H9 (cell line): ENCODE measurements around the gene CARD11. TPM values are rescaled to one million over a fixed set of nuclear protein-coding genes. Genes with fewer than 3 reads are reported as not detected.

Source experiments
- DNase-seq: peaks from one replicate; pipeline ENCODE4 v3.0.0-alpha.2; 2017
- H2AFZ ChIP-seq: one replicate; pipeline ENCODE4 v1.6.1; 2013; ENCODE audit warnings: mild to moderate bottlenecking, low read length, control low read depth, moderate library complexity
- H2AK5ac ChIP-seq: 2 replicates; pipeline ENCODE4 v1.6.1; 2013; ENCODE audit warnings: low read length, control low read depth, mixed read lengths; ENCODE audit not compliant: insufficient read length
- H2BK120ac ChIP-seq: one replicate; pipeline ENCODE4 v1.6.1; 2013; ENCODE audit warnings: low read depth, mild to moderate bottlenecking, low read length, control low read depth, inconsistent platforms; ENCODE audit not compliant: poor library complexity, severe bottlenecking
- H2BK12ac ChIP-seq: 2 replicates; pipeline ENCODE4 v1.6.1; 2013; ENCODE audit warnings: low read length, control low read depth, mixed read lengths, low read depth; ENCODE audit not compliant: insufficient read length
- H2BK15ac ChIP-seq: 2 replicates; pipeline ENCODE4 v1.6.1; 2013; ENCODE audit warnings: low read depth, low read length, control low read depth
- H2BK20ac ChIP-seq: one replicate; pipeline ENCODE4 v1.6.1; 2013; ENCODE audit warnings: low read depth, mild to moderate bottlenecking, low read length, control low read depth, inconsistent platforms; ENCODE audit not compliant: poor library complexity, severe bottlenecking
- H2BK5ac ChIP-seq: 2 replicates; pipeline ENCODE4 v1.6.1; 2013; ENCODE audit warnings: low read length, control low read depth, mixed read lengths; ENCODE audit not compliant: insufficient read length
- H3K14ac ChIP-seq: 2 replicates; pipeline ENCODE4 v1.6.1; 2013; ENCODE audit warnings: low read length, control low read depth; ENCODE audit not compliant: insufficient read depth
- H3K18ac ChIP-seq: 2 replicates; pipeline ENCODE4 v1.6.1; 2013; ENCODE audit warnings: low read depth, mild to moderate bottlenecking, mixed read lengths, low read length, control low read depth; ENCODE audit not compliant: insufficient read length
- H3K23ac ChIP-seq: 2 replicates; pipeline ENCODE4 v1.6.1; 2013; ENCODE audit warnings: low read length, control low read depth, mixed read lengths, low read depth; ENCODE audit not compliant: insufficient read length
- H3K23me2 ChIP-seq: 2 replicates; pipeline ENCODE4 v1.6.1; 2013; ENCODE audit warnings: low read depth, mild to moderate bottlenecking, mixed read lengths, low read length, control low read depth; ENCODE audit not compliant: insufficient read length, poor library complexity, severe bottlenecking
- H3K27ac ChIP-seq: 2 replicates; pipeline ENCODE4 v1.5.1; 2013; ENCODE audit warnings: low read length, control low read depth, mixed read lengths, low read depth; ENCODE audit not compliant: insufficient read length
- H3K27me3 ChIP-seq: 2 replicates; pipeline ENCODE4 v1.6.1; 2013; ENCODE audit warnings: low read length, control low read depth, inconsistent platforms; ENCODE audit not compliant: insufficient read depth
- H3K4ac ChIP-seq: 2 replicates; pipeline ENCODE4 v1.6.1; 2013; ENCODE audit warnings: low read depth, mild to moderate bottlenecking, control low read depth, inconsistent platforms, low read length, moderate library complexity
- H3K4me1 ChIP-seq: 2 replicates; pipeline ENCODE4 v1.6.1; 2013; ENCODE audit warnings: low read length, control low read depth, inconsistent platforms; ENCODE audit not compliant: insufficient read depth
- H3K4me2 ChIP-seq: 2 replicates; pipeline ENCODE4 v1.6.1; 2013; ENCODE audit warnings: low read length, control low read depth, mixed read lengths; ENCODE audit not compliant: insufficient read length, insufficient read depth
- H3K56ac ChIP-seq: 2 replicates; pipeline ENCODE4 v1.6.1; 2013; ENCODE audit warnings: low read depth, mild to moderate bottlenecking, mixed read lengths, low read length, control low read depth; ENCODE audit not compliant: insufficient read length
- H3K79me1 ChIP-seq: 2 replicates; pipeline ENCODE4 v1.6.1; 2013; ENCODE audit warnings: low read depth, mild to moderate bottlenecking, moderate library complexity, low read length, control low read depth, inconsistent platforms; ENCODE audit not compliant: insufficient read depth, poor library complexity, severe bottlenecking
- H3K79me2 ChIP-seq: 2 replicates; pipeline ENCODE4 v1.6.1; 2013; ENCODE audit warnings: low read length, control low read depth, inconsistent platforms; ENCODE audit not compliant: insufficient read depth
- H3K9ac ChIP-seq: 2 replicates; pipeline ENCODE4 v1.6.1; 2013; ENCODE audit warnings: low read length, control low read depth, mixed read lengths; ENCODE audit not compliant: insufficient read length; ENCODE audit errors: extremely low read depth
- H3K9me3 ChIP-seq: one replicate; pipeline ENCODE4 v1.6.1; 2013; ENCODE audit warnings: low read depth, low read length, inconsistent platforms; ENCODE audit not compliant: control insufficient read depth
- H3T11ph ChIP-seq: one replicate; pipeline ENCODE4 v1.6.1; 2013; ENCODE audit warnings: mild to moderate bottlenecking, low read length, control low read depth, inconsistent platforms
- H4K20me1 ChIP-seq: one replicate; pipeline ENCODE4 v1.6.1; 2013; ENCODE audit not compliant: control insufficient read depth, insufficient read length, insufficient read depth
- H4K5ac ChIP-seq: 2 replicates; pipeline ENCODE4 v1.6.1; 2013; ENCODE audit warnings: low read depth, mild to moderate bottlenecking, mixed read lengths, low read length, control low read depth; ENCODE audit not compliant: insufficient read length
- H4K8ac ChIP-seq: replicated peaks from 2 replicates; pipeline ENCODE4 v1.6.1; 2013; ENCODE audit warnings: low read length, control low read depth, mixed read lengths, low read depth; ENCODE audit not compliant: insufficient read length
- H4K91ac ChIP-seq: 2 replicates; pipeline ENCODE4 v1.6.1; 2013; ENCODE audit warnings: low read depth, mild to moderate bottlenecking, moderate library complexity, mixed read lengths, low read length, control low read depth; ENCODE audit not compliant: insufficient read length
- H3K27ac Mint-ChIP-seq, 3 experiments: 2 replicates in 2 of 3; 3 replicates in 1 of 3; pipeline ENCODE4 v1.8.0; 2020 to 2021; ENCODE audit warnings: mixed read lengths in 3 of 3, mild to moderate bottlenecking in 1 of 3, moderate library complexity in 1 of 3
- H3K27me3 Mint-ChIP-seq: 2 replicates; pipeline ENCODE4 v1.8.0; 2021; ENCODE audit warnings: low read depth, mild to moderate bottlenecking, moderate library complexity, mixed read lengths
- H3K36me3 Mint-ChIP-seq, 3 experiments: 2 replicates in 2 of 3; 3 replicates in 1 of 3; pipeline ENCODE4 v1.8.0; 2020 to 2021; ENCODE audit warnings: low read depth in 3 of 3, mixed read lengths in 3 of 3; ENCODE audit not compliant: insufficient read depth in 1 of 3
- H3K4me1 Mint-ChIP-seq, 2 experiments: 2 replicates each; pipeline ENCODE4 v1.8.0; 2020; ENCODE audit warnings: mixed read lengths in 2 of 2
- H3K4me3 Mint-ChIP-seq, 2 experiments: 2 replicates in 1 of 2; 3 replicates in 1 of 2; pipeline ENCODE4 v1.8.0; 2020 to 2021; ENCODE audit warnings: mild to moderate bottlenecking in 2 of 2, mixed read lengths in 2 of 2, moderate library complexity in 1 of 2
- H3K9me3 Mint-ChIP-seq, 2 experiments: 2 replicates in 1 of 2; 3 replicates in 1 of 2; pipeline ENCODE4 v1.8.0; 2020; ENCODE audit warnings: mild to moderate bottlenecking in 2 of 2, mixed read lengths in 2 of 2, moderate library complexity in 1 of 2
- WGBS: extraction: QIAGEN DNeasy Blood & Tissue Kit; methylation state at CpG from one replicate; pipeline ENCODE4 v1.1.7; 2013; ENCODE audit warnings: missing lambda C conversion rate, low lambda C conversion rate, mixed read lengths; ENCODE audit not compliant: insufficient read length; ENCODE audit errors: extremely low coverage; 5-methylcytosine and 5-hydroxymethylcytosine counted together
- total RNA-seq: library from RNA; stranded (reverse); gene quantifications from 2 replicates; pipeline ENCODE4 v1.2.1, GENCODE V29; 2021
- TF ChIP-seq, protein P1 (sequence below): fragments of 200-600 bp; sonication (generic); conservative IDR thresholded peaks from 3 replicates; pipeline ENCODE4 v1.8.0; 2021; ENCODE audit warnings: antibody characterized with exemption, mild to moderate bottlenecking

CARD11 gene
- total RNA-seq, 1 experiment from 2014 or later: 20.0 TPM

DNA sequence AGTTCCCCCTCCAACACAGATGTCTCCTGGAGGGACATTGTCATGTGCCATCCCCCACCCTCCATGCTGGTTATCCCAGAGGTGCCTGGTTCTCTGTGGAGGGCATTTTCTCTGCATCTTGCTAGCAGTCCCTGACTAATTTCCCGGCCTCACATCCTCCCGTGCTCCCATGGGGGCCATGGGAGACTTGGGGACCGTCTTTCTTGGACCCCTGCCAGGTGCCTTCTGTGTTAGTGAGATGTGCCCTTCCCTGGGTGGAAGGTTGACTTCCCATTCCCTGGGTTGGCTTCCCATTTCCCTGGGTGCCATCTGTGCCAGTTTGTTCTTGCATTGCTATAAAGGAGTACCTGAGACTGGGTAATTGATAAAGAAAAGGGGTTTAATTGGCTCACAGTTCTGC lies 177.1 kb downstream of the CARD11 start:
- DNase-seq: no peak
- no peaks in the 10 kb centered on the region for H3K9me3 Mint-ChIP-seq
- no peak overlapping the region for H4K8ac ChIP-seq
- H3K9ac ChIP-seq: no peak overlapping the region
- H3K56ac ChIP-seq: no peak overlapping the region
- H2BK120ac ChIP-seq: no peak overlapping the region
- no peak overlapping the region for H2BK12ac ChIP-seq
- whole genome bisulfite sequencing: no CpG with 5 or more reads among the region's 3 CpGs
- no peak overlapping the region for H2BK15ac ChIP-seq
- H2BK20ac ChIP-seq: no peak overlapping the region
- no peaks in the 10 kb centered on the region for H3K27me3 Mint-ChIP-seq
- no peak overlapping the region for H3K4me2 ChIP-seq
- H3K9me3 ChIP-seq: no peaks in the 10 kb centered on the region
- H3K79me1 ChIP-seq: no peaks in the 10 kb centered on the region
- H3K4ac ChIP-seq: no peak overlapping the region
- no peak overlapping the region for H3K27ac ChIP-seq
- H3T11ph ChIP-seq: no peak overlapping the region
- H3K4me3 Mint-ChIP-seq: no peak overlapping the region
- H2BK5ac ChIP-seq: no peak overlapping the region
- no peak overlapping the region for H4K91ac ChIP-seq
- H3K18ac ChIP-seq: no peak overlapping the region
- no peak overlapping the region for H3K14ac ChIP-seq
- H3K23ac ChIP-seq: no peak overlapping the region
- TF ChIP-seq, protein P1, sequence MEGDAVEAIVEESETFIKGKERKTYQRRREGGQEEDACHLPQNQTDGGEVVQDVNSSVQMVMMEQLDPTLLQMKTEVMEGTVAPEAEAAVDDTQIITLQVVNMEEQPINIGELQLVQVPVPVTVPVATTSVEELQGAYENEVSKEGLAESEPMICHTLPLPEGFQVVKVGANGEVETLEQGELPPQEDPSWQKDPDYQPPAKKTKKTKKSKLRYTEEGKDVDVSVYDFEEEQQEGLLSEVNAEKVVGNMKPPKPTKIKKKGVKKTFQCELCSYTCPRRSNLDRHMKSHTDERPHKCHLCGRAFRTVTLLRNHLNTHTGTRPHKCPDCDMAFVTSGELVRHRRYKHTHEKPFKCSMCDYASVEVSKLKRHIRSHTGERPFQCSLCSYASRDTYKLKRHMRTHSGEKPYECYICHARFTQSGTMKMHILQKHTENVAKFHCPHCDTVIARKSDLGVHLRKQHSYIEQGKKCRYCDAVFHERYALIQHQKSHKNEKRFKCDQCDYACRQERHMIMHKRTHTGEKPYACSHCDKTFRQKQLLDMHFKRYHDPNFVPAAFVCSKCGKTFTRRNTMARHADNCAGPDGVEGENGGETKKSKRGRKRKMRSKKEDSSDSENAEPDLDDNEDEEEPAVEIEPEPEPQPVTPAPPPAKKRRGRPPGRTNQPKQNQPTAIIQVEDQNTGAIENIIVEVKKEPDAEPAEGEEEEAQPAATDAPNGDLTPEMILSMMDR: no peak
- peaks cover 20 to 26% of the 10 kb centered on the region in 2 experiments for H3K4me1 Mint-ChIP-seq
- H2AFZ ChIP-seq: no peak overlapping the region
- H3K4me1 ChIP-seq: peaks cover 4% of the 10 kb centered on the region; the same call in 1 of the 2 replicates
- no peaks in the 10 kb centered on the region for H3K36me3 Mint-ChIP-seq
- no peaks in the 10 kb centered on the region for H4K20me1 ChIP-seq
- peak overlapping the region in 1 of 3 experiments; percentile 31; a peak in 1 of 7 replicates for H3K27ac Mint-ChIP-seq
- no peaks in the 10 kb centered on the region for H3K23me2 ChIP-seq
- no peaks in the 10 kb centered on the region for H3K27me3 ChIP-seq
- H2AK5ac ChIP-seq: no peak overlapping the region
- no peaks in the 10 kb centered on the region for H3K79me2 ChIP-seq
- H4K5ac ChIP-seq: no peak overlapping the region
